Measurements from ENCODE around the gene RIPOR2. TPM values are rescaled to one million over a fixed set of nuclear protein-coding genes. Genes with fewer than 3 reads are reported as not detected.
"Not testable (repeated sequence)": the region's sequence is repeated elsewhere in the genome, so short reads cannot be mapped to it uniquely, and the experiment has no call there.

Gene RIPOR2
- total RNA-seq, 1 donor from 2014 or later = under 0.01 TPM

- DNase-seq = no peak
Measured at GRCh38 chr6:24901698-24902328, 33.9 kb downstream of the RIPOR2 start.

- no peak for DNase-seq
Measured at GRCh38 chr6:24900917-24901697, 34.7 kb downstream of the RIPOR2 start.

- no peak for DNase-seq
Measured at GRCh38 chr6:24899997-24900325, 35.8 kb downstream of the RIPOR2 start.

GRCh38 chr6:24899136-24899996 is 36.4 kb downstream of the RIPOR2 start:
- no peak for DNase-seq

GRCh38 chr6:24898676-24899075 is 37.1 kb downstream of the RIPOR2 start:
- no peak for DNase-seq

GRCh38 chr6:24897186-24897585 is 38.6 kb downstream of the RIPOR2 start:
- DNase-seq = no peak

- no peak for DNase-seq
Measured at GRCh38 chr6:24893342-24893850, 42.4 kb downstream of the RIPOR2 start.

GRCh38 chr6:24891004-24891403 is 44.8 kb downstream of the RIPOR2 start:
- DNase-seq = no peak

- no peak for DNase-seq
Measured at GRCh38 chr6:24890471-24890870, 45.3 kb downstream of the RIPOR2 start.

- no peak for DNase-seq
Measured at GRCh38 chr6:24888715-24889370, 46.9 kb downstream of the RIPOR2 start.

- no peak for DNase-seq
Measured at GRCh38 chr6:24887545-24888140, 48.1 kb downstream of the RIPOR2 start.

- DNase-seq = no peak
Measured at GRCh38 chr6:24883618-24884017, 52.1 kb downstream of the RIPOR2 start.

GRCh38 chr6:24882835-24883555 is 52.8 kb downstream of the RIPOR2 start:
- no peak for DNase-seq

- DNase-seq = no peak
Measured at GRCh38 chr6:24882295-24882694, 53.5 kb downstream of the RIPOR2 start.

- no peak for DNase-seq
Measured at GRCh38 chr6:24881376-24881775, 54.4 kb downstream of the RIPOR2 start.

- no peak for DNase-seq
Measured at GRCh38 chr6:24880451-24880850, 55.3 kb downstream of the RIPOR2 start.

GRCh38 chr6:24879351-24879750 is 56.4 kb downstream of the RIPOR2 start:
- DNase-seq = no peak

- not testable (repeated sequence) for DNase-seq
Measured at GRCh38 chr6:24877747-24878146, 58.0 kb downstream of the RIPOR2 start.

GRCh38 chr6:24876499-24877465 is 59.0 kb downstream of the RIPOR2 start:
- DNase-seq = no peak

GRCh38 chr6:24875534-24875901 is 60.2 kb downstream of the RIPOR2 start:
- no peak for DNase-seq
